GM18508 (cell line): ENCODE data around the gene RTL5.

Experiments
- ATAC-seq: cut with Tn5 transposase; IDR thresholded peaks from one replicate; pipeline ENCODE4 v1.9.1; 2021; ENCODE audit warnings: moderate number of reproducible peaks; ENCODE audit not compliant: insufficient read depth, unreplicated experiment

RTL5 gene

GRCh38 chrX:72110876-72111708 lies 20.6 kb downstream of the RTL5 start:
- ATAC-seq = no peak

- no peak for ATAC-seq
Observed at GRCh38 chrX:72110051-72110875, 21.5 kb downstream of the RTL5 start.

- ATAC-seq = no peak
Observed at GRCh38 chrX:72108666-72109065, 23.0 kb downstream of the RTL5 start.

- no peak for ATAC-seq
Observed at GRCh38 chrX:72107841-72108595, 23.7 kb downstream of the RTL5 start.

- ATAC-seq = no peak
Observed at GRCh38 chrX:72107320-72107719, 24.4 kb downstream of the RTL5 start.

GRCh38 chrX:72105436-72105835 lies 26.3 kb downstream of the RTL5 start:
- ATAC-seq = no peak

GRCh38 chrX:72102760-72103159 lies 29.0 kb downstream of the RTL5 start:
- ATAC-seq = no peak

GRCh38 chrX:72102126-72102525 lies 29.6 kb downstream of the RTL5 start:
- ATAC-seq = no peak

GRCh38 chrX:72101597-72102037 lies 30.1 kb downstream of the RTL5 start:
- no peak for ATAC-seq

GRCh38 chrX:72100824-72101351 lies 30.8 kb downstream of the RTL5 start:
- peak; percentile 87 for ATAC-seq

GRCh38 chrX:72100051-72100755 lies 31.5 kb downstream of the RTL5 start:
- ATAC-seq = no peak

GRCh38 chrX:72097098-72097497 lies 34.6 kb downstream of the RTL5 start:
- no peak for ATAC-seq

GRCh38 chrX:72095370-72095769 lies 36.3 kb downstream of the RTL5 start:
- ATAC-seq = no peak

GRCh38 chrX:72094894-72095293 lies 36.8 kb downstream of the RTL5 start:
- ATAC-seq = no peak

- no peak for ATAC-seq
Observed at GRCh38 chrX:72089254-72089653, 42.5 kb downstream of the RTL5 start.

GRCh38 chrX:72088761-72089160 lies 43.0 kb downstream of the RTL5 start:
- ATAC-seq = no peak

GRCh38 chrX:72086995-72087394 lies 44.7 kb downstream of the RTL5 start:
- ATAC-seq = no peak

- ATAC-seq = no peak
Observed at GRCh38 chrX:72084114-72084513, 47.6 kb downstream of the RTL5 start.

- no peak for ATAC-seq
Observed at GRCh38 chrX:72083291-72083690, 48.4 kb downstream of the RTL5 start.
